ENCODE results near the gene ST8SIA4.
A peak's percentile ranks its signal among the peaks of the same experiment; 100 is the strongest.

ST8SIA4 gene, protein sequence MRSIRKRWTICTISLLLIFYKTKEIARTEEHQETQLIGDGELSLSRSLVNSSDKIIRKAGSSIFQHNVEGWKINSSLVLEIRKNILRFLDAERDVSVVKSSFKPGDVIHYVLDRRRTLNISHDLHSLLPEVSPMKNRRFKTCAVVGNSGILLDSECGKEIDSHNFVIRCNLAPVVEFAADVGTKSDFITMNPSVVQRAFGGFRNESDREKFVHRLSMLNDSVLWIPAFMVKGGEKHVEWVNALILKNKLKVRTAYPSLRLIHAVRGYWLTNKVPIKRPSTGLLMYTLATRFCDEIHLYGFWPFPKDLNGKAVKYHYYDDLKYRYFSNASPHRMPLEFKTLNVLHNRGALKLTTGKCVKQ

DNA sequence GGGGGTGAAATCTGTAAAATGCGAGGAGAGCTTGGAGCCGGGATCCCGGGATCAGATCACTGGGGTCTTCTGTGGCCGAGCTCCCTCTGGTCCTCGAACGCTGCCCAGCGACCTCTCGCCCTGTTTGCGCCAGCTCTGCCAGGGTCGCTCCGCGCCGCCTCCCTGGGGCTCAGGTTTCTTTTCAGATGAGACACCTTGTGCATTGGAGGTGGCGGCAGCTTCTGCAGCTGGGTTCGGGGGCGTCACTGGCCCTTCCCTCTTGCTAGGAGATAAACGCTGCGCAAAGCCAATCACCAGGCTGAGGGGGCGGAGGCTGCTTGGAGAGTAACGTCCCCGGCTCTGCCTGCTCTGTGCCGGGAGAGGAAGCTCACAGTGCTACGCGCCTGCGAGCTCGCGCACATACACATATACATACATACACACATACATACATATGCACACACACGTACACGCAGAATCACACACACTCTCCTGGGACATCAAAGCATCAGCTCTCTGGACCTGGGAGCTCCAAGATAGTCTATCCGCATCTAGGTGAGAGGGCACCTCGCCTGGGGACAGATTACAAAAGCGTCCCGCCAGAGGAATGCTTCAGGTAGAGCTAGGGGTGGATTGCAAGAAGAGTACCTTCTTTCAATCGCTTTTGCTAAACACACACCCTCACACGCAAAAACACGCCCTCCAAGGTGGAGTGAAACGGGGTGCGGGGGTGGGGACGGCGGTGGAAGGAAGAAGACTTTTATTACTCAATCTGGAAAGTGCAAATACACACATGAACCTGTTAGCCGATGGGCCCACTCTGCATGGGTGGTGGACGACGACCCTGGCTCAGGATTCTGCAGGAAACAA, at the start of gene ST8SIA4:
ST8SIA4 (minus strand) TSS at position 244 of the 849 bp plus-strand sequence. CDS start 327 bp downstream, outside the sequence.
- DNase-seq: peak; percentile 55

DNA sequence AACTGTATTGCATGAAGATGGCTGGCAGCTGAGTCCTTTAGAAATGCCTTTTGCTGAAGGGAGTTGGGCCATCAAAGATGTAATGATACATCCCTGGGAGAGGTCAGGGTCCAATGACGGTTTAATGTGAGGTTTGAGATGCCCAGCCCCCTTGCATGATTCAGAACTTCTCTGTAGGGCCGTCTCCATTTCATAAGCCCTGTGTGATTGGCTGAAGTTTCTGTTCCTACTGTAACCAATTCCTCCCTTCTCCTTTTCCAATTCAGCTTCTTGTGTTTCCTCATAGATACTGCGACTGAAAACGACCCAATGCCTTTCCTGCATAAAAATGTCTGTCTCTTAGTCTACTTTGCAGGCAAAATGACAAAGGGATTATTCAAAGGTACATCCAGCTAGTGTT, 47.9 kb upstream of the ST8SIA4 start:
- no peak for DNase-seq

DNA sequence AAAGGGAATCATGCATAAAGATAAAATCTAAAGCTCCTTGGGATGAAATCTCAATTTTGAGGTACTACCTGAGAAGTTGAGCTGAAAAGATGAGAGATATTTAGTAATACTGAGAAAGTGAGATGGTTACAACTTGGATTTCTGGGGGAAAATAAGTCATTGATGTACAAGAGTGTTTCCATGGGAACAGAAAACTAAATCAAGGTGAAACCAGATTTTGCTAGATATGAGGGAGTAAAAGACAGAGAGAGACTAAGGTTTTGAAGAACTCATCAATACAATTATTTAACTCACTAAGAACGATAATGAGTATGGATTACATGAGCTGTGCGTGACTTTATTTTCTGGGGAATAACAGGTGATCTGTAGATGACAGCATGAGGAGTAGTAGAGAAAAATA, 10.2 kb upstream of the ST8SIA4 start:
- DNase-seq: no peak

DNA sequence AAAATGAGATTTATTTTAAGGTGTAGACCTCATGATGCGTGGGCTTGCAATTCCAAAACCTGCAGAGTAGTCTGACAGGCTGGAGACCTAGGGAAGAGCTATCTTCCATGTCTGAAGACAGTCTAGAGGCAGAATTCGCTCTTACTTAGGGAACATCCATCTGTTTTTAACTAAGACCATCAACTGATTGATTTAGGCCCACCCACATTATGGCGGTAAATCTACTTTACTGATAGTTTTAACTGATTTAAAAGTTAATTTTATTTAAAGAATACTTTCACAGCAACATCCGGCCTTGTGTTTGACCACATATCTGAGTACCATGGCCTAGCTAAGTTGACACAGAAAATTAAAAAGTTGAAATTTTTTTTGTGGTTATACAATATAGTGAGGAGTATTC, 6.0 kb upstream of the ST8SIA4 start:
- DNase-seq: no peak

DNA sequence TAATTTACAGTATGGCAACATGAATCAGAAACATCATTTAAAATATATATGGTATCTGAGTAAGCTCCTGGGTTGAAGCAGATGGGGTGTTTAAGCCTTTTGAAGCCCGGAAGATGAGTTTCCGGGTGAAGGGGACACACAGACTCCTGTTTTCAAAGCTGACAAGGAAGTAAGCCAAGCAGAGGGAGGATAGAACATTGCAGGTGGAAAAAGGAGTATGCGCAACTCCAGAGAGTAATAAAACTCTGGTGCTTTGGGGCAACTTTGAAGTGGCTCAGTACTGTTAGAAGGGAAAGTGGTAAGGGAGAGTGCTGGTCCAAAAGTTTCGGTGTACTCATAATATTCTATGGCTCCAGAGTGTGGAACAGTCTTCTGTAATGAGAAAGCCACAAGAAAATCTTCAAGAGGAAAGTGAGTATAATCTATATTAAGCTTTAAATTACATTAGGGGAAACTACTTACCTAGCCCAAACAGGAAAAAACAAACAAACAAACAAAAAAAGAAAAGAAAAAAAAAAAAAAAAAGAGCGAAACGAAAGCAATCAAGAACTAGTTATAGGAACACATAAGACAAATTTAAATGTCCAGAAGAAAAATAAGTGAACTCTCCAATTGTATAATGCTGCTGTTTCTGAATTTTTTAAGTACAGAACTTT, 2.3 kb upstream of the ST8SIA4 start:
- DNase-seq: no peak

DNA sequence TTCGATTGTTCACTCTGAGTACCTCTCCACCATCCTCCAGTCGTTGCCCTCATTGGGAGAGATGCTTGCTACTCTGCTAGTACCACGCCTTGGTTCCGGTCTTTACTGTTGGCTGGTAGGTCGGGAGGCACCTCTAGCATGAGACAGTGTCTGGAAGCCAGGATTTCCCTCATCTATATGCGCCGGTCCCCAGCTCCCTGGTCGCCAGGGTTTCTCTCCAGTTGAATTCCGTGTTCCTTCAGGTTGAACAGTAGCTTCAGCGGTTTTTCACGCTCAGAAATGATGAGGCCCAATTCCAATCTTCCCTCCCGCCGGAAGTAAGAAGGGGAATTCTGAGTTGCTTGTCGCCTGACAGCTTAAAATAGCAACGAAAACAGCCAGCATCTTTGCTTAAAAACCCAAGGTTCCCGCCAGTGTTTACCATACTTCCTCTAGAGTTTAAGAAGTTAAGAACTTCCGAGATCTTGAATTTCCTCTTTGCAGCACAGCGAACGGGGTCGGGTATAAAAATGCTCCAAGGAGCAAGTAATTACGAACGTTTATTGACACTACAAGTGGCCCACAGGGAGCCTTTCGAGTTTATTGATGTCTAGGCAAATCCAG, 1.3 kb upstream of the ST8SIA4 start:
- DNase-seq: no peak

DNA sequence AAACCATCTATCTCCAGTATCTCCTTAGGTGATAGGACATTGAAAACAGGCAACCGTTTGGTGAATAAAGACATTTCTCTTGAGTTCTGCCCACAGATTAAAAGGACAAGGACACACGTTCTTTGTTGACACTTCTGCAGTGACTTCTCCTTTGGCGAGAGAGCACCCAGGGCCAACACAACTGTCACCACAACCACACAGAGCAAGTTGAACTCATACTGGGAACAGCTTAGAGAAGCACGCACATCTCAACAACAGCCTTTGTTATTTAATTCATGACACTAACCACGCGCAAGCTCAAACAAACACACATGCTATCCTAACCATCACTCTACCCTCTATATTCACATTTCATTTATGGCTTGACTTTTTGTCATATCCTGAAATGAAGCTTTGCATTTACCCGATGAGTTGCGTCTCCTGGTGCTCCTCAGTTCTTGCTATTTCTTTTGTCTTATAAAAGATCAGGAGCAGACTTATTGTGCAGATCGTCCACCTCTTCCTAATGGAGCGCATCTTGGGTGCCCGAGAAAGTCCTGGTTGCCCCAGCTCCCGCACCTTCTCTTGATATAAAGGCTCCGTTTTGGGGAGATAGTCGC, 543 bp downstream of the ST8SIA4 start:
- no peak for DNase-seq

DNA sequence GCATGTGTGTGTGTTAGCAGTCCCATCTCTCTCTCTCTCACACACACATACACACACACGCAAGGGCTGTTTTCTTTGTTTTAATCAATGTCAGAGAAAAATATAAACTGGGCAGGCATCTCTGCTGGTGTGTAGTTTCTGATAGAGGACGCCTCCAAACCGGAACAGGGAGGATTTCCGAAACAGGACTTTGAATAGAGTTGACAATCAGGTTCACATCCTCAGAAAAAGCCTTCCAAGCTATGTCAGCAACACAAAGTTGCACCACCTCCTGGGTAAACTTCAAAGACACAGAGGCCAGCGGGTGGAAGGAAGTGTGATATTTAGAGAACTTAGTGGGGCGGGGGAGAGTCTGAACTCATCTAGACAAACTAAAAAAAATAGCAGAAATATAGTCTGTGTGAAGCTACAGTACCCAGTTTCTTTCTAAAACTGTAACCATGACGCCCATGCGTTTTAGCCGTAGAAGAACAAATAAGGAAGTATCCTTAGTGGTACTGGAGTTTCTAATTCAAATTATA, 1.2 kb downstream of the ST8SIA4 start:
- no peak for DNase-seq

DNA sequence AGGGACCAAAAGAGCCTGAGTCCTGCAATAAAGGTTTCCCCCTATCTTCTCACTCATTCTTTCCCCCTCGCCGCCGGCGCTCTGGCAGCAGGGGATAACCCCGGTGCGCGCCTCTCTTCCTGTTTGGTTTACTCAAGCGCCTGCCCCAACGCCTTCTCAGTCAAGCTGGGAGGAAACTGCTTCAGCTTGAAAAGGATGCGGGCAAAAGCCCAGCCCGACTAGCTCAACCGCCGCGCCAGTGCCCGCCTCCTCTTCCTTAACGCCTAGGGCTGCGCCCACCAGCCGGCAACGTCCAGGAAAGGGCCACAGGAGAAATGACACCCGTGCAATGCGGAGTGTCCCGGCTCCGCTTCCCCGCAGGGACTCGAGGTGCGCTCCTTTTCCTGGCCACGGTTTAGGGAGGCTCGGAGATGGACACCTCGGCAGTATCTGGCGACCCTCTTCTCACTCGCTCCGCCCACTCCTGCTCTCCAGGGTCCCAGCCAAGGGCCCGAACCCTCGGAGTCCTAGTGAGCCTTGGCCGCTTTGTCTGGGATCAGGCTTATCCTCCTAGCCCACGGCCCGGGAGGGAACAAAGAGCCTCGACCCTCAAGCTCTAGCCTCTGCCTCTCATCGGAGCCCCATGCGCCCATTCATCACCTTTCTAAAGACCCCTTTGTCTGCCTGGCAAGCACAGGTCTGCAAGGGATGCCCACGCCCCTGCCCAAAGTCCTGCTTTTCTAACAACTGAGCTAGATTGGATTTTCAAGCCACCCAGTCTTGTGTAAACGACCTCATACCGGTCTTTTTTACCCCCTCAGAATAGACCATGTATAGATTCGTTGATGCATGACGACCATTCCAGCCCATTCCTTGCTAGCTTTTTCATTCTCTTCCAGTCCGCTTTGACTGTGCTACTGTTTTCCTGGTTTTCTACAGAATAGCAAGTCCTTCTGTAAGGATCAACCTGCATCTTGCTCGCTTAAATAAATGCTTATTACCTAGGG, 2.0 kb downstream of the ST8SIA4 start:
- peak; percentile 23 for DNase-seq

DNA sequence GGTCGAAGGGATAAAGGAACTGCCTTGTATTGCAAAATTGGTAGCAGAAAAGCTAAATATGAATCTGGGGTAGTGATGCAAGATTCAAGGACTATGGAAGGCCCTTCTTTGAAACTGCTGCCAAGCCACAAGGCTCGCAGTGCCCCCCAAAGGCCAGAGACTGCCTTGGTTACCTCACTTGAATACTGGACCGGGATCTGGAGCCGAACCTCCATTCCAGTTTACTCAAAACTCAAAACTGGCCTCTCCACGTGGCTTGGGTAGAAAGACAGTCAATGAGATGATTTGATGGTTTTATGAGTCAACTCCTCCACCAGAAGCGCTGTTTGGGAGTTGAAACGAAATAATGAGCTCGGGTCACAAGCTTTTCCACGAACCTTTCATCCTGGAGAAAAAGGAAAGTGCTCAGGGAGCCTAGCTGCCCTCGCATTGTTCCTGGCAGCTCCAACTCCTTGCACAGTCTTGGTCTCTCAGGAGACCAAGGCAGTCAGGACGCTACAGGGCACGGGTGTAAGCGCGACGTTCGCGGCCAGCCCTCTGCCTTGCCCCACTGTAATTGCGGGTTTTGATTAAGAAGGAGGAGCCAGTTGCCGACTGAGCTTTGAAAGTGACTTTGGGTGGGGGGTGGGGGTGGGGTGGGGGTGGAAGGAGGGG, 2.8 kb downstream of the ST8SIA4 start:
- DNase-seq: no peak

DNA sequence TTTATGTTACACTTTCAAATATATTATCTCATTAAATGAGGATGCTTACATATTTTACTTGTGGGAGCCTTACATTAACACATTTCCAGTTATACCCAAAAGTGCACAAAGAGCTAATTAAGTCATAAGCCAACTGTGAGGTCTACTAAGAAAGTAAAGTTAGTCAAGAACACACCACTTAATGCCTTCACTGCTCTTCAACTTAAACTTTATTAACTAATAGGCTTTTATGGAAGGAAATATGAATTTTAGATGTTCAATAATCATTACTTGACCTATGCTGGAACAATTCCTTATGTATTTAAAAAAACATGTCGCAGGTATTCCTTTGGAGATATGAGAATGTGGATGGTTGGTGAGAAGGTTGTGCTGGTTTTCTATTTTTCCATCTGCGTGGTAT, 3.4 kb downstream of the ST8SIA4 start:
- DNase-seq: no peak

DNA sequence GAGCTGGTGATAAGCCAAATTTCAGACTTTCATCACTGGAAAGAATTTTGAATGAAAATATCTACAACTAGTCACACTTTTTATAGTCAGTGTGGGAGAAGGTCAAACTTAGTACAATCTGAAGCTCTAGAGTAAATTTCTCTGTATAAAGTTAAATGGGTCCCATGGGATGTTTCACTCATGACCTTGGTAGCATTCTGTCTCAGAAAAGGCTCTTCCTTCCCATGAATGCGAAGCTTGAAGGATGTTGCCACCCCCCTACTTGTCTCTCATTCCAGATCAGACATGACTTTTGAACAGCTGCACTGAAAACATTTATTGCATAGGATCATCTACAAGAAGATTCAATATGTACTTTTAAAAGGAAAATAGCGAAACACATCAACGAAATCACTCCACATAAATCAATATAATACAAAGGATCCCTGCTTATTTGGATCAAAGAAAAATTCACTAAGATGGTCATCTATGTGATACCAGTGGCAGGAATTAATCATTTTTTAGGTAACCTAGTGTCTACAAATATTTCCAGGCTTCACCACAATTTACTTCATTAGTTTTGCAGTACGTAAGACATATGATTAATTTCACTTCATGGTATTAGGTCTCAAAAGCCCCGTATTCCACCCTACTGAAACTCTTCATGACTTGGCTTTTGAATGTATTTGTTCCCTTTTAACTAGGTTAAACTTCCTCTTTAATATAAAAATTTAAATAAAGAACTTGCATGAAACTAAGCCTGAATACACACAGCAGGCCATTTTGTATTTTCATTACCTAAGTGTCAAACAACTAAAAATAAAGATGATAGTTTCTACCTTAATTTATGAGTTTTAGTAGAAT, 4.4 kb downstream of the ST8SIA4 start:
- no peak for DNase-seq

DNA sequence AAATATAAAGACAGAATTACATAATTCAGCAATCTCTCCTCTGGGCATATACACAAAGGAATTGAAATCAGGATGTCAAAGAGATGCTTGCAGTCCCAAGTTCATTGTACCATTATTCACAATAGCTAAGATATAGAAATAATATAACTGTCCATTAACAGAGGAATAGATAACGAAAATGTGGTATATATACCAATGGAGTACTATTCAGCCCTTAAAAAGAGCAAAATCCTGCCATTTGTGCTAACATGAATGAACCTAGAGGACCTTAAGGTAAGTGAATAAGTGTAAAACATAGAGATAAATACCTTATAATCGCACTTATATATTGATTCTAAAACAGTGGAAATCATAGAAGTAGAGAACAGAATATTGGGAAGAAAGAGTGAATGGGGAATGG, 7.0 kb downstream of the ST8SIA4 start:
- DNase-seq: no peak

DNA sequence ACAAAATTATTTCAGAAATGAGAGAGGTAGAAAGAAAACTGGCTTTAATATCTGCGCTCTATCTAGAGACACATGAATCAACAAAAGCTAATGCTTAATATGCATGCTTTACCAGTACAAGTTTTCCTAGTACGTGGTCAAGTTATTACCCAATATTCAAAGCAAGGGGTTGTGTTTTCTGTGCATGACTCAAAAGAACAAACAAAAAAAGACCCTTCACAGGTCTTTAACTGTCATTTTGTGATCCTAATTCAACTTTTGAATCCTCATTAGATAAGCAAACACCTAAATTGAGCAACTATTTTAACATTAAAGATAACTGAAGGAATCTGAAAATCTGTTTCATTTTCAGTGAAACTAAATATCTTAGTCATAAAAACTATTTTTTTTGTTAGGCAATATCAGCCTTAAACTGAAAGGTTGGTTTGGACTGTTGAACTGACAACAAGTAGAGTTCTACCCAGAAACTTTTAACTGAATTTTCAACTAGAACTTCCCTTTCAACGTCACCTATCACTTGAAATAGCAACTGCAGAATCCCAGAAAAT, 12.5 kb downstream of the ST8SIA4 start:
- no peak for DNase-seq

DNA sequence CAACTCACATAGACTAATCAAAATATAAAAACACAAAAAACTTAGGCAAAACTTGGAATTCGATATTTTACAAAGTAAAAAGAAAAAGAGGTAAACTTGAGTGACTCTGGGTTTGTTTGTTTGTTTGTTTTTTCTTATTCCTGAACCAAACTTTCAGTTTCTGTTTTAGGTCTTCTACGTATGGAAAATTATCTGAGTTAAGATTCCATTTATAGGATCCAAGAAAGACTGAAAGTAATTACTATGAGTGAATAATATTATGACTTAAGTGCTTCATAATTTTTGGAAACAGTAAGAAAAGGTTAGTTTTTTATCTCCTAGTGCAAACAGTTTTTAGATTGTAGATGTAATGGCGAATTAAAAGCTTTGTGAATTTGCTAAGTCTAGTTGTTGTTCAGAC, 13.2 kb downstream of the ST8SIA4 start:
- no peak for DNase-seq

DNA sequence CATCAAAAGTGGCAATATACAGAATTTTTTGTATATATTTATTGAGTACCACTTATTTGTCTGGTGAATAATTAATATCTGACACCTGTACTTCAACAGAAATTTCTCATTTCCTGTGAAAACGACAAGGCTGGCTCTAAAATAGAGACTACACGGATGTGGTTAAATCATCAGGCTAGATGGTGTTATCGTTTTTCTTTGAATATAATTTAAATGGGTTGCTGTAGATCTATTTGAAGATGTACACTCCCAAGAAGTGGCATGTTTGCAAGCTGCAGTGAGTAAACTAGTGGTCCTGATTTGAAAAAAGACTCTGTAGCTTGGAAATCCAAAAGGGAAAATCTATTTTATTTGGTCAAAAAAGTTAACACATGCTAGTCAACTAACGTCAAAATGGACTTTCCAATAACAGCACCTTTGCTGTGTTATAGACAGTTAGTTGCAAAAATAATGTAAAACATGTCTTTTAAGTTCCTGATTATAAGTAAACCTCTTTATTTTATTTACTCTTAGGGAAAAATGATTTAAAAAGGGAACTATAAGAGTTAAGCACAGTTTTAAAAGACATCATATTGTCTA, 13.8 kb downstream of the ST8SIA4 start:
- no peak for DNase-seq

DNA sequence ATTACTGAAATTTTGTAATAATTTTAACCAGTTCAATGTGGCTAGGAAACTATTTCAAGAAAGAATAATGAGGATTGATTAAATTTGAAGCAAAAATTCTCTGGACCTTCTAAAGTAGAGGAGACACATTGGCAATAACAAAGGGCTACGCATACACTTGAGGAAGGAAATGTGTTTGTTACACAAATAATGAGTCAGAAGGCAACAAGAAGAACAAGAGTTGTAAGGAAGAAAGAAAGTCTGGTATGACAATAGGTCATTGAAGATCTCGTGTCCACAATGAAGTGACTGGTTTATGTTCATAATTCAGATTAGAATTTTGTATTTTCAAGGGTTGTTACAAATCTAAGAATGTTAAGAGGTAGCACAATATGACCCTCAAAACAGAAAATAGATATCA, 25.8 kb downstream of the ST8SIA4 start:
- no peak for DNase-seq

DNA sequence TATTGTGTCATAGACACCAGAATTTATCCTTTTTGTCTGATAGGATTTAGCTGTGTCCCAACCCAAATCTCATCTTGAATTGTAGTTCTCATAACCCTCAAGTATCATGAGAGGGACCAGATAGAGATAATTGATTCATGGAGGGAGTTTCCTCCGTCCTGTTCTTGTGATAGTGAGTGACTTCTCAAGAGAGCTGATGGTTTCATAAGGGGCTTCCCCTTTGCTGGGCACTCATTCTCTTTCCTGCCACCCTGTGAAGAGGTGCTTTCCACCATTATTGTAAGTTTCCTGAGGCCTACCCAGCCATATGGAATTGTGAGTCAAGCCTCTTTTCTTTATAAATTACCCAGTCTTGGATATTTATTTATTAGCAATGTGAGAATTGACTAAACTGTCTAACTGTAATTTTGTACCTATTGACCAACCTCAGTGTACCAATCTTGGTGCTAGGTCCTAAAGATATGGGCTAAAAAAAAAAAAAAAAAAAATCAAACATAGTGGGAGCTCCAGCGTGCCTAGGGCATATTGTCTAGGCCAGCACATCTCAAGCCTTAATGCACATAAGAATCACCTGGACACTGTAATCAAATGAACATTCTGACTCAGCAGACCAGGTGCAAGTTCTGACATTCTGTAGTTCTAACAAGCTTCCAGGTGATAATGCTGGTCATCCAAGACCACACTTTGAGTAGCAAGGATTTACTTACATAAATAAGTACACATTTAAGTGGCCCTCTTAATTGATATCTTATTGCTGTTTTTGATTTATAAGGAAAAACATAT, 30.5 kb downstream of the ST8SIA4 start:
- no peak for DNase-seq

All from NCI-H524 treated with DMSO at 0.1 percent for 48 hours (cell line).